ENCODE data around the gene SF3B2.
A peak's percentile ranks its signal among the peaks of the same experiment; 100 is the strongest.
"Not testable (repeated sequence)": the region's sequence is repeated elsewhere in the genome, so short reads cannot be mapped to it uniquely, and the experiment has no call there.

SF3B2 gene

DNA sequence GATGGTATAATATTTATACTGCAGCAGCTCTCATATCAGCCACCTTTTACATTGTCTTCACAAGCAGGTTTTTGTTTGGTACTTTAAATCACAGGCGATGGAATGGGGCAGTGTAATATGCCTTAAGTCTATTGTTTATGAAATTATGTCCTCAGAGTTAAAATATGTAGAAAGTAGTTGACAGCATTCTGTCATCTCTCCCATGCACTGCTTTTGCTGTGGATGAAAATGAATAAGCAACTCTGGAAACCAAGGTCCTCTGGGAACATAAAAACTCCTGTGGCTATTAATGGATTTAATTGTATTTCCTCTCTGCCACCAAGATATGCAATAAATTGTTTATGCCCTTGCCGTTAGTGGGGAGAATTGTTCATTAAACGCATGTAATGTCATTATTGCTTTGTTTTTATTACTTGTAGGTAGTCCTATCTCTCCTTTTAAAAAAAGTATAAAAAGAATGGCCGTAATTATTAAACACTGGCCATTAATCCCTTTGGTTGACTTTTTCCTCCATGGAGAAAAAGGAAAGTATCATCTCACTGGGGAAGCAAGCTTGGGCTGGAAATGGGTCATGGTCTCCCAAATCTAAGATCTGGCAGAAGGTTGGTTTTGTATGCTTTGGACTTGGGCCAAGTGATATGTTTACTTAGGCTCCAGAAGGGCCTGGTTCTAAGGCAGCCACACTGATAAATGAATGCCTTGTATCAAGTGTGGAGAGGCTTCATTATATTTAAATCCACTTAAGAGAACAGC lies 31.0 kb downstream of the SF3B2 start:
- no peak overlapping the region for H3K4me3 ChIP-seq (ENCODE audit: control insufficient read depth, low read depth, low read length)
- TF ChIP-seq, protein P1, sequence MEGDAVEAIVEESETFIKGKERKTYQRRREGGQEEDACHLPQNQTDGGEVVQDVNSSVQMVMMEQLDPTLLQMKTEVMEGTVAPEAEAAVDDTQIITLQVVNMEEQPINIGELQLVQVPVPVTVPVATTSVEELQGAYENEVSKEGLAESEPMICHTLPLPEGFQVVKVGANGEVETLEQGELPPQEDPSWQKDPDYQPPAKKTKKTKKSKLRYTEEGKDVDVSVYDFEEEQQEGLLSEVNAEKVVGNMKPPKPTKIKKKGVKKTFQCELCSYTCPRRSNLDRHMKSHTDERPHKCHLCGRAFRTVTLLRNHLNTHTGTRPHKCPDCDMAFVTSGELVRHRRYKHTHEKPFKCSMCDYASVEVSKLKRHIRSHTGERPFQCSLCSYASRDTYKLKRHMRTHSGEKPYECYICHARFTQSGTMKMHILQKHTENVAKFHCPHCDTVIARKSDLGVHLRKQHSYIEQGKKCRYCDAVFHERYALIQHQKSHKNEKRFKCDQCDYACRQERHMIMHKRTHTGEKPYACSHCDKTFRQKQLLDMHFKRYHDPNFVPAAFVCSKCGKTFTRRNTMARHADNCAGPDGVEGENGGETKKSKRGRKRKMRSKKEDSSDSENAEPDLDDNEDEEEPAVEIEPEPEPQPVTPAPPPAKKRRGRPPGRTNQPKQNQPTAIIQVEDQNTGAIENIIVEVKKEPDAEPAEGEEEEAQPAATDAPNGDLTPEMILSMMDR (conservative IDR thresholded peaks at IDR 0.05; ENCODE audit: control insufficient read depth, insufficient read depth, low read depth, low read length) = no peak
- DNase-seq (ENCODE audit: low read depth) = peak; percentile 27

DNA sequence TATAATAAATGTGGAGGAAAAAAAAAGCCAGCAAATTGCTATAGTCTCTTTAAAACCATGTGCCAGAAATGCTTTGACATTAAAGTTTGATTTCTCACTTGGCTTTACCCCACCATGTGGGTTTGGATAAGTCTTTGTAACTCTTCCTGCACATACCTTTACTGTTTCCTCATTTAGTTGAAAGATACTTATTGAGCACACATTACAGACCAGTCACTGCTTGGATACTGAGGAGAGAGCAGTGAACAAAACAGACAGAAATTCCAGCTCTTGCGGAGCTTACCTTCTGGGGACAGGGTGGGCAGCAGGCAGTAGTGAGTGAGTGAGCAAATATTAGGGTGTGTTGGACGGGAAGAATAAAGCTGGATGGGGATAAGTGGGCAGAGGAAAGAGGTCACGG lies 31.6 kb downstream of the SF3B2 start:
- DNase-seq (ENCODE audit: low read depth) = no peak
- TF ChIP-seq, protein P1 (conservative IDR thresholded peaks at IDR 0.05; ENCODE audit: control insufficient read depth, insufficient read depth, low read depth, low read length) = no peak
- no peak overlapping the region for H3K4me3 ChIP-seq (ENCODE audit: control insufficient read depth, low read depth, low read length)

DNA sequence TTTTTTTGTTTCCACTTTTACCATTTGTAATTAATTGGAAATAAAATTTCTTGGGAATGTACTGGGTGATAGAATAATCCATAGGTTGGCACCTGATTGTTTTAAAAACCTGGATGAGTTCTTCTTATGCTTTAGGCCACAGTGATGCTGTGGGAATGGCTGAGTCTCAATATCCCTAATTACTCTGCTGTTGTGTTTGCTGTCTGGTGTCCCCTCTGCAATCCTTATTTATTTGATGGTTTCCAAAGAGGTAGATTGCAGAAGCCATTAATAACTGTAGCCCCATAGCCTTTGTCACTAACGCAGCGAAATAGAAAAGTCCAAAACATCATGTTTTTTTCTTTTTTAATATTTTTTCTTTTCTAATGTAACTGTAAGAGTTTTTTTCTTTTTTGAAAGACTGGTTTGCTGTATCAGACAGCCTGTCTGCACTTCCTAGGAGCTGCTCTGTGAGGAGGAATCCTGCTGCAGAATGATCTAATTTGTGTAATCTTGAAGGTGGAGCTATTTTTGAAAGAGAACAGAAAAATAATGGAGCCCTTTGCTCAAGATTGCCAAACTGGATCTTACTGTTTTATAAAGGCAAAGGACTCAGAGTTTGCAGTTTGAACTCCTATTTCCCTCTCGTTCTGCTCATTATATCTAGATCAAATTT lies 32.8 kb downstream of the SF3B2 start:
- TF ChIP-seq, protein P1 (conservative IDR thresholded peaks at IDR 0.05; ENCODE audit: control insufficient read depth, insufficient read depth, low read depth, low read length) = no peak
- no peak for DNase-seq (ENCODE audit: low read depth)
- no peak overlapping the region for H3K4me3 ChIP-seq (ENCODE audit: control insufficient read depth, low read depth, low read length)

DNA sequence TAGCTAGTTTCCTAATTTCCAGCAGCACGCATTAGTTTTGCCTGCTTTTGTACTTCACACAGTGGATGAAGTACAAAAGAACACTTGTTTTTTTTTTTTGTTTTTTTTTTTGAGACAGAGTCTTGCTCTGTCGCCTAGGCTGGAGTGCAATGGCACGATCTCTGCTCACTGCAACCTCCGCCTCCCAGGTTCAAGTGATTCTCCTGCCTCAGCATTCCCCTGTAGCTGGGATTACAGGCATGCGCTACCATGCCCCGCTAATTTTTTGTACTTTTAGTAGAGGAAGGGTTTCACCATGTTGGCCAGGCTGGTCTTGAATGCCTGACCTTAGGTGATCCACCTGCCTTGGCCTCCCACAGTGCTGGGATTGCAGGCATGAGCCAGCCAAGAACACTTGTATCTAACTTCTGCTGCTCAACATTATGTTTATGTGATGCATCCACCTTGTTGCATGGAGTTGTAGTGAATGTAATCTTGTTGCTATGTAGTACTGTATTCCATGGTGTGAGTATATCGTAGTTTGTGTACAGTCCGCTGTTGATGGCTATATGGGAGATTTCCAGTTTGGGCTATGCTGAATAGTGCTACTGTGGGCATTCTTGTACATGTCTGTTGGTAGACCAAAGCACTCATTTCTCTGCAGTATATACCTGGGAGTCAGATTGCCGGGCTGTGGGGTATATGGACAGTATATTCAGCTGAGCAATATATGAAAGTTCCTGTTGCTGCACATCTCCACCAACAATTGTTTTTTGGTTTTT lies 35.2 kb downstream of the SF3B2 start:
- DNase-seq (ENCODE audit: low read depth) = no peak
- no peak overlapping the region for H3K4me3 ChIP-seq (ENCODE audit: control insufficient read depth, low read depth, low read length)
- TF ChIP-seq, protein P1 (conservative IDR thresholded peaks at IDR 0.05; ENCODE audit: control insufficient read depth, insufficient read depth, low read depth, low read length) = no peak

DNA sequence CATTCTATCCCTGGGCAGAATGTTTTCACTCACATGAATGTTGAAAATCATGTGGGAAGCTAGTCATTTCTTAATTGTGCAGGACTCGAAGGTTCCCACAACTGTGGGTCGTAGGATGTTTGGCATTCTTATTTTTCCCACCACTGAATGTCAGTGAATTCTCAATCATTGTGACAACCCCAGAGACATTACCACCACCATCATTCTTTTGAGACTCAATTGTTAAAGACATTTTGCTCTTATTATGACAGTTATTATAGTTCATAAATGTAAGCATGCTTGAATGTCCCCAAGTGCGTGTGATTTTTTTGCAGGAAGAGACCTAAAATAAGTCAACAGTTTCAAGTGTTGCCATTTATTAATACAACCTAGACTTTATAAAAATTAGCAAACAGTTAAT lies 36.9 kb downstream of the SF3B2 start:
- TF ChIP-seq, protein P1 (conservative IDR thresholded peaks at IDR 0.05; ENCODE audit: control insufficient read depth, insufficient read depth, low read depth, low read length) = no peak
- no peak for DNase-seq (ENCODE audit: low read depth)
- no peak overlapping the region for H3K4me3 ChIP-seq (ENCODE audit: control insufficient read depth, low read depth, low read length)

DNA sequence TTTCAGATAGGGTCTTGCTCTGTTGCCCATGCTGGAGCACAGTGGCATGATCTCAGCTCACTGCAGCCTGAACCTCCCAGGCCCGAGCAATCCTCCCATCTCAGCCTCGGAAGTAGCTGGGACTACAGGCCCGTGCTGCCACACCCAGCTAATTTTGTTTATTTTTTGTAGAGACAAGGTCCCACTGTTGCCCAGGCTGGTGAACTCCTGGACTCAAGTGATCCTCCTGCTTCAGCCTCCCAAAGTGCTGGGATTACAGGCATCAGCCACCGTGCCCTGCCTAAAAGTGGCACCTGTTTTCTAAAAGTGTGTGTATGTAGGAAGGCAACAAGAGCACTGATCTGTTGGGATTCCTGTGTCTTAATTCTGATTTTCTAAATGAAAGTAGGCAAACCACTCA lies 38.1 kb downstream of the SF3B2 start:
- H3K4me3 ChIP-seq (ENCODE audit: control insufficient read depth, low read depth, low read length) = no peak overlapping the region
- no peak for DNase-seq (ENCODE audit: low read depth)
- TF ChIP-seq, protein P1 (conservative IDR thresholded peaks at IDR 0.05; ENCODE audit: control insufficient read depth, insufficient read depth, low read depth, low read length) = no peak

DNA sequence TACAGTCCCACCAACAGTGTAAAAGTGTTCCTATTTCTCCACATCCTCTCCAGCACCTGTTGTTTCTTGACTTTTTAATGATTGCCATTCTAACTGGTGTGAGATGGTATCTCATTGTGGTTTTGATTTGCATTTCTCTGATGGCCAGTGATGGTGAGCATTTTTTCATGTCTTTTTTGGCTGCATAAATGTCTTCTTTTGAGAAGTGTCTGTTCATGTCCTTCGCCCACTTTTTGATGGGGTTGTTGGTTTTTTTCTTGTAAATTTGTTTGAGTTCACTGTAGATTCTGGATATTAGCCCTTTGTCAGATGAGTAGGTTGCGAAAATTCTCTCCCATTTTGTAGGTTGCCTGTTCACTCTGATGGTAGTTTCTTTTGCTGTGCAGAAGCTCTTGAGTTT lies 40.0 kb downstream of the SF3B2 start:
- DNase-seq (ENCODE audit: low read depth); H3K4me3 ChIP-seq (ENCODE audit: control insufficient read depth, low read depth, low read length): not testable (repeated sequence)

DNA sequence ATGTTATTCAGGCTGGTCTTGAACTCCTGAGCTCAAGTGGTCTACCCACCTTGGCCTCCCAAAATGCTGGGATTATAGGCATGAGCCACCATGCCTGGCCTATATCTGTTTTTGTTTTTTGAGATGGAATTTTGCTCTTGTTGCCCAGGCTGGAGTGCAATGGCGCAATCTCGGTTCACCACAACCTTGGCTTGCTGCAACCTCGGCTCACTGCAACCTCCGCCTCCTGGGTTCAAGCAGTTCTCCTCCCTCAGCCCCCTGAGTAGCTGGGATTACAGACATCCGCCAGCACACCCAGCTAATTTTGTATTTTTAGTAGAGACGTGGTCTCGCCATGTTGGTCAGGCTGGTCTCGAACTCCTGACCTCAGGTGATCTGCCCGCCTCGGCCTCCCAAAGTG lies 47.6 kb downstream of the SF3B2 start:
- DNase-seq (ENCODE audit: low read depth); H3K4me3 ChIP-seq (ENCODE audit: control insufficient read depth, low read depth, low read length): not testable (repeated sequence)
